RWPE2 (cell line): Measurements from ENCODE around the gene ZNF521.

Experiments used
- ATAC-seq: fragments of 200-7000 bp; cut with Tn5 transposase; 3 replicates; pipeline ENCODE4 v1.9.1; 2021; ENCODE audit warnings: low read depth
- DNase-seq: peaks from one replicate; pipeline ENCODE4 v3.0.0-alpha.2; 2020; ENCODE audit warnings: low spot score
- H3K27ac ChIP-seq: fragments of 450-650 bp; 2 replicates; pipeline ENCODE4 v1.5.1; 2017; ENCODE audit warnings: mild to moderate bottlenecking; ENCODE audit not compliant: poor library complexity, severe bottlenecking
- H3K27me3 ChIP-seq: fragments of 250-450 bp; sonication (Bioruptor Pico); 2 replicates; pipeline ENCODE4 v1.5.1; 2021; ENCODE audit warnings: mild to moderate bottlenecking, moderate library complexity; ENCODE audit not compliant: insufficient read depth, poor library complexity, severe bottlenecking
- H3K36me3 ChIP-seq: fragments of 250-450 bp; sonication (Bioruptor Pico); 2 replicates; pipeline ENCODE4 v1.5.1; 2020; ENCODE audit warnings: low read depth, mild to moderate bottlenecking, moderate library complexity
- H3K4me1 ChIP-seq: fragments of 250-450 bp; sonication (Bioruptor Pico); 2 replicates; pipeline ENCODE4 v1.5.1; 2021; ENCODE audit warnings: mild to moderate bottlenecking, moderate library complexity; ENCODE audit not compliant: insufficient read depth, poor library complexity, severe bottlenecking
- H3K4me3 ChIP-seq: fragments of 250-450 bp; sonication (Bioruptor Pico); 2 replicates; pipeline ENCODE4 v1.5.1; 2021; ENCODE audit warnings: mild to moderate bottlenecking, moderate library complexity; ENCODE audit not compliant: severe bottlenecking
- H3K9me3 ChIP-seq: fragments of 250-450 bp; sonication (Bioruptor Pico); 2 replicates; pipeline ENCODE4 v1.5.1; 2021; ENCODE audit warnings: mild to moderate bottlenecking, moderate library complexity; ENCODE audit not compliant: severe bottlenecking
- CTCF ChIP-seq: fragments of 450-650 bp; IDR thresholded peaks from one replicate; pipeline ENCODE4 v1.5.1; 2017; ENCODE audit warnings: mild to moderate bottlenecking, moderate library complexity; ENCODE audit not compliant: poor library complexity, severe bottlenecking

The ZNF521 gene

GRCh38 chr18:25074925-25075324, 277.0 kb downstream of the ZNF521 start:
- no peak overlapping the region for H3K4me3 ChIP-seq
- no peak for TF ChIP-seq CTCF
- no peak for DNase-seq
- ATAC-seq: no peak
- H3K36me3 ChIP-seq: no peaks in the 10 kb centered on the region
- no peaks in the 10 kb centered on the region for H3K9me3 ChIP-seq
- H3K27ac ChIP-seq: no peak overlapping the region
- H3K27me3 ChIP-seq: no peaks in the 10 kb centered on the region
- H3K4me1 ChIP-seq: no peaks in the 10 kb centered on the region

DNA sequence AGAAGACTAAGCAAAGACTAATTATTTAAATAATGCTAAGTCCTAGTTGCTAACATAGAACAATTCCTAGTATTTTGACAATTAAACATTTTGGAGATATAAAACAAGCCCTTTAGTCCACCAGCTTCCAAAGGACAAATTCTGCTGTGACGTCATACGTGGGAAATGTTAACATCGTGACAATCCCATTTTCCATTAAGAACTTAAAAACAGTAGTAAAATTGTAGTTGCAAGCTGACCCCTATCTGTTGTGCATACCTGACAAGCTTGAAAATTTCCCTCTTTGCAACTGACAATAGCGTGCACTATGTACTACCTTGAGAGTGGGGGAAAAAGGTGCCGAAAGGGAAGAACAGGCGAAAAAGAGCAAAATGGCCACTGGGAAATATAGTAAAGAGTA, 279.8 kb downstream of the ZNF521 start:
- DNase-seq: no peak
- TF ChIP-seq CTCF: no peak
- H3K27me3 ChIP-seq: peaks cover 4% of the 10 kb centered on the region

GRCh38 chr18:25067275-25068025, 284.5 kb downstream of the ZNF521 start:
- TF ChIP-seq CTCF: no peak
- Histone ChIP-seq H3K36me3 (no peaks in the 10 kb centered on the region), H3K9me3 (no peaks in the 10 kb centered on the region), H3K27me3 (peaks cover 4% of the 10 kb centered on the region), H3K4me3 (no peak overlapping the region), H3K27ac (no peak overlapping the region), H3K4me1 (no peaks in the 10 kb centered on the region)
- no peak for ATAC-seq
- no peak for DNase-seq

More for the DNA sequence above, 279.8 kb downstream of the ZNF521 start:
- ATAC-seq: no peak
- Histone ChIP-seq H3K4me1 (no peaks in the 10 kb centered on the region), H3K27ac (no peak overlapping the region), H3K36me3 (no peaks in the 10 kb centered on the region), H3K9me3 (no peaks in the 10 kb centered on the region), H3K4me3 (no peak overlapping the region)

DNA sequence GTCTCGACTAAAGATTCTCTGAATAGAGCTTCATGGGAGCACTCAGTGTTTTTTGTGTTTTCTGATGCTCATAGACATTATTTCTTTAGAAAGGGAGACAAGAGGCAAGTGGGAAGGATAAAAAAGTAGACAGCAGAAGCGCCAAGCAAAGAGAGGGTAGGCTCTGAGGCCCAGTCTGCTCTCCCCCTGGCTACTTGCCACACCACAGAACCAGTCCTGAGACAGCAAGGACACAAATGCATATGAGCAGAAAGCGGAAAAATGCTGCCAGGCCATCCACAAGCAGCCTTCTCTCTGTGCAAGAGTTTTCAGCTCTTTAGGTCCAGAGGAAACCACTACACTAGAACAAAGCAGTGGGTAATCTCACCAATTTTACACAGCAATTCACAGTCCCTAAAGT, 285.4 kb downstream of the ZNF521 start:
- H3K4me1 ChIP-seq: no peaks in the 10 kb centered on the region
- no peak overlapping the region for H3K27ac ChIP-seq
- H3K9me3 ChIP-seq: no peaks in the 10 kb centered on the region
- no peak overlapping the region for H3K4me3 ChIP-seq
- no peaks in the 10 kb centered on the region for H3K36me3 ChIP-seq
- DNase-seq (no peak), ATAC-seq (no peak)
- peaks cover 4% of the 10 kb centered on the region for H3K27me3 ChIP-seq
- no peak for TF ChIP-seq CTCF

- ATAC-seq: no peak
Measured at GRCh38 chr18:25062720-25063119, 289.2 kb downstream of the ZNF521 start.

More at GRCh38 chr18:25062720-25063119, 289.2 kb downstream of the ZNF521 start:
- no peaks in the 10 kb centered on the region for H3K4me1 ChIP-seq
- no peak for DNase-seq
- H3K27me3 ChIP-seq: no peaks in the 10 kb centered on the region
- peak; percentile 8 for TF ChIP-seq CTCF
- no peak overlapping the region for H3K4me3 ChIP-seq
- H3K27ac ChIP-seq: no peak overlapping the region
- no peaks in the 10 kb centered on the region for H3K9me3 ChIP-seq
- H3K36me3 ChIP-seq: no peaks in the 10 kb centered on the region
